Fibroblast of skin of left biceps (primary cell): ENCODE data around the gene HBA2.
"Not testable (repeated sequence)": the region's sequence is repeated elsewhere in the genome, so short reads cannot be mapped to it uniquely, and the experiment has no call there.

Experiments
- DNase-seq, 2 experiments: peaks; one replicate each; pipeline ENCODE4 v3.0.0-alpha.2; 2013; ENCODE audit warnings: low read depth in 2 of 2

Gene HBA2

DNA sequence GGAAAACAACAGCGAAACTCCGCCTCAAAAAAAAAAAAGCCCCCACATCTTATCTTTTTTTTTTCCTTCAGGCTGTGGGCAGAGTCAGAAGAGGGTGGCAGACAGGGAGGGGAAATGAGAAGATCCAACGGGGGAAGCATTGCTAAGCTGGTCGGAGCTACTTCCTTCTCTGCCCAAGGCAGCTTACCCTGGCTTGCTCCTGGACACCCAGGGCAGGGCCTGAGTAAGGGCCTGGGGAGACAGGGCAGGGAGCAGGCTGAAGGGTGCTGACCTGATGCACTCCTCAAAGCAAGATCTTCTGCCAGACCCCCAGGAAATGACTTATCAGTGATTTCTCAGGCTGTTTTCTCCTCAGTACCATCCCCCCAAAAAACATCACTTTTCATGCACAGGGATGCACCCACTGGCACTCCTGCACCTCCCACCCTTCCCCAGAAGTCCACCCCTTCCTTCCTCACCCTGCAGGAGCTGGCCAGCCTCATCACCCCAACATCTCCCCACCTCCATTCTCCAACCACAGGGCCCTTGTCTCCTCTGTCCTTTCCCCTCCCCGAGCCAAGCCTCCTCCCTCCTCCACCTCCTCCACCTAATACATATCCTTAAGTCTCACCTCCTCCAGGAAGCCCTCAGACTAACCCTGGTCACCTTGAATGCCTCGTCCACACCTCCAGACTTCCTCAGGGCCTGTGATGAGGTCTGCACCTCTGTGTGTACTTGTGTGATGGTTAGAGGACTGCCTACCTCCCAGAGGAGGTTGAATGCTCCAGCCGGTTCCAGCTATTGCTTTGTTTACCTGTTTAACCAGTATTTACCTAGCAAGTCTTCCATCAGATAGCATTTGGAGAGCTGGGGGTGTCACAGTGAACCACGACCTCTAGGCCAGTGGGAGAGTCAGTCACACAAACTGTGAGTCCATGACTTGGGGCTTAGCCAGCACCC is 2.6 kb downstream of the HBA2 start:
- no peak for DNase-seq

DNA sequence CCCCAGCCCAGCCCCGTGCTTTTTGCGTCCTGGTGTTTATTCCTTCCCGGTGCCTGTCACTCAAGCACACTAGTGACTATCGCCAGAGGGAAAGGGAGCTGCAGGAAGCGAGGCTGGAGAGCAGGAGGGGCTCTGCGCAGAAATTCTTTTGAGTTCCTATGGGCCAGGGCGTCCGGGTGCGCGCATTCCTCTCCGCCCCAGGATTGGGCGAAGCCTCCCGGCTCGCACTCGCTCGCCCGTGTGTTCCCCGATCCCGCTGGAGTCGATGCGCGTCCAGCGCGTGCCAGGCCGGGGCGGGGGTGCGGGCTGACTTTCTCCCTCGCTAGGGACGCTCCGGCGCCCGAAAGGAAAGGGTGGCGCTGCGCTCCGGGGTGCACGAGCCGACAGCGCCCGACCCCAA is 3.3 kb downstream of the HBA2 start:
- not testable (repeated sequence) for DNase-seq

DNA sequence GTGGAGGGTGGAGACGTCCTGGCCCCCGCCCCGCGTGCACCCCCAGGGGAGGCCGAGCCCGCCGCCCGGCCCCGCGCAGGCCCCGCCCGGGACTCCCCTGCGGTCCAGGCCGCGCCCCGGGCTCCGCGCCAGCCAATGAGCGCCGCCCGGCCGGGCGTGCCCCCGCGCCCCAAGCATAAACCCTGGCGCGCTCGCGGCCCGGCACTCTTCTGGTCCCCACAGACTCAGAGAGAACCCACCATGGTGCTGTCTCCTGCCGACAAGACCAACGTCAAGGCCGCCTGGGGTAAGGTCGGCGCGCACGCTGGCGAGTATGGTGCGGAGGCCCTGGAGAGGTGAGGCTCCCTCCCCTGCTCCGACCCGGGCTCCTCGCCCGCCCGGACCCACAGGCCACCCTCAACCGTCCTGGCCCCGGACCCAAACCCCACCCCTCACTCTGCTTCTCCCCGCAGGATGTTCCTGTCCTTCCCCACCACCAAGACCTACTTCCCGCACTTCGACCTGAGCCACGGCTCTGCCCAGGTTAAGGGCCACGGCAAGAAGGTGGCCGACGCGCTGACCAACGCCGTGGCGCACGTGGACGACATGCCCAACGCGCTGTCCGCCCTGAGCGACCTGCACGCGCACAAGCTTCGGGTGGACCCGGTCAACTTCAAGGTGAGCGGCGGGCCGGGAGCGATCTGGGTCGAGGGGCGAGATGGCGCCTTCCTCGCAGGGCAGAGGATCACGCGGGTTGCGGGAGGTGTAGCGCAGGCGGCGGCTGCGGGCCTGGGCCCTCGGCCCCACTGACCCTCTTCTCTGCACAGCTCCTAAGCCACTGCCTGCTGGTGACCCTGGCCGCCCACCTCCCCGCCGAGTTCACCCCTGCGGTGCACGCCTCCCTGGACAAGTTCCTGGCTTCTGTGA is 4.1 kb downstream of the HBA2 start, which contains the start of gene HBA1:
TSS of gene HBA1 (plus strand) at position 204 of the 906 bp plus-strand sequence. CDS start at position 241, 37 bp downstream.
- not testable (repeated sequence) for DNase-seq

DNA sequence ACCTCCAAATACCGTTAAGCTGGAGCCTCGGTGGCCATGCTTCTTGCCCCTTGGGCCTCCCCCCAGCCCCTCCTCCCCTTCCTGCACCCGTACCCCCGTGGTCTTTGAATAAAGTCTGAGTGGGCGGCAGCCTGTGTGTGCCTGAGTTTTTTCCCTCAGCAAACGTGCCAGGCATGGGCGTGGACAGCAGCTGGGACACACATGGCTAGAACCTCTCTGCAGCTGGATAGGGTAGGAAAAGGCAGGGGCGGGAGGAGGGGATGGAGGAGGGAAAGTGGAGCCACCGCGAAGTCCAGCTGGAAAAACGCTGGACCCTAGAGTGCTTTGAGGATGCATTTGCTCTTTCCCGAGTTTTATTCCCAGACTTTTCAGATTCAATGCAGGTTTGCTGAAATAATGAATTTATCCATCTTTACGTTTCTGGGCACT is 4.7 kb downstream of the HBA2 start:
- DNase-seq: no peak

DNA sequence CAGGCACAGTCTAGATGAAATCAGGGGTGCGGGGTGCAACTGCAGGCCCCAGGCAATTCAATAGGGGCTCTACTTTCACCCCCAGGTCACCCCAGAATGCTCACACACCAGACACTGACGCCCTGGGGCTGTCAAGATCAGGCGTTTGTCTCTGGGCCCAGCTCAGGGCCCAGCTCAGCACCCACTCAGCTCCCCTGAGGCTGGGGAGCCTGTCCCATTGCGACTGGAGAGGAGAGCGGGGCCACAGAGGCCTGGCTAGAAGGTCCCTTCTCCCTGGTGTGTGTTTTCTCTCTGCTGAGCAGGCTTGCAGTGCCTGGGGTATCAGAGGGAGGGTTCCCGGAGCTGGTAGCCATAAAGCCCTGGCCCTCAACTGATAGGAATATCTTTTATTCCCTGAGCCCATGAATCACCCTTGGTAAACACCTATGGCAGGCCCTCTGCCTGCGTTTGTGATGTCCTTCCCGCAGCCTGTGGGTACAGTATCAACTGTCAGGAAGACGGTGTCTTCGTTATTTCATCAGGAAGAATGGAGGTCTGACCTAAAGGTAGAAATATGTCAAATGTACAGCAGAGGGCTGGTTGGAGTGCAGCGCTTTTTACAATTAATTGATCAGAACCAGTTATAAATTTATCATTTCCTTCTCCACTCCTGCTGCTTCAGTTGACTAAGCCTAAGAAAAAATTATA is 5.4 kb downstream of the HBA2 start:
- DNase-seq: no peak

DNA sequence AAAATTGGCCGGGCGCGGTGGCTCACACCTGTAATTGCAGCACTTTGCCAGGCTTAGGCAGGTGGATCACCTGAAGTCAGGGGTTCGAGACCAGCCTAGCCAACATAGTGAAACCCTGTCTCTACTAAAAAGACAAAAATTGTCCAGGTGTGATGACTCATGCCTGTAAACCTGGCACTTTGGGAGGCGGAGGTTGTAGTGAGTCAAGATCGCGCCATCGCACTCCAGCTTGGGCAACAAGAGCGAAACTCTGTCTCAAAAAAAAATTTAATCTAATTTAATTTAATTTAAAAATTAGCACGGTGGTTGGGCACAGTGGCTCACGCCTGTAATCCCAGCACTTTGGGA is 6.0 kb downstream of the HBA2 start:
- no peak for DNase-seq

GRCh38 chr16:179211-180092 is 6.8 kb downstream of the HBA2 start:
- no peak for DNase-seq

GRCh38 chr16:180101-180675 is 7.5 kb downstream of the HBA2 start, which contains the start of gene HBQ1:
Gene HBQ1, plus strand, starts transcription at chr16:180459. Its CDS starts 28 bp downstream, at chr16:180487.
- DNase-seq: no peak

DNA sequence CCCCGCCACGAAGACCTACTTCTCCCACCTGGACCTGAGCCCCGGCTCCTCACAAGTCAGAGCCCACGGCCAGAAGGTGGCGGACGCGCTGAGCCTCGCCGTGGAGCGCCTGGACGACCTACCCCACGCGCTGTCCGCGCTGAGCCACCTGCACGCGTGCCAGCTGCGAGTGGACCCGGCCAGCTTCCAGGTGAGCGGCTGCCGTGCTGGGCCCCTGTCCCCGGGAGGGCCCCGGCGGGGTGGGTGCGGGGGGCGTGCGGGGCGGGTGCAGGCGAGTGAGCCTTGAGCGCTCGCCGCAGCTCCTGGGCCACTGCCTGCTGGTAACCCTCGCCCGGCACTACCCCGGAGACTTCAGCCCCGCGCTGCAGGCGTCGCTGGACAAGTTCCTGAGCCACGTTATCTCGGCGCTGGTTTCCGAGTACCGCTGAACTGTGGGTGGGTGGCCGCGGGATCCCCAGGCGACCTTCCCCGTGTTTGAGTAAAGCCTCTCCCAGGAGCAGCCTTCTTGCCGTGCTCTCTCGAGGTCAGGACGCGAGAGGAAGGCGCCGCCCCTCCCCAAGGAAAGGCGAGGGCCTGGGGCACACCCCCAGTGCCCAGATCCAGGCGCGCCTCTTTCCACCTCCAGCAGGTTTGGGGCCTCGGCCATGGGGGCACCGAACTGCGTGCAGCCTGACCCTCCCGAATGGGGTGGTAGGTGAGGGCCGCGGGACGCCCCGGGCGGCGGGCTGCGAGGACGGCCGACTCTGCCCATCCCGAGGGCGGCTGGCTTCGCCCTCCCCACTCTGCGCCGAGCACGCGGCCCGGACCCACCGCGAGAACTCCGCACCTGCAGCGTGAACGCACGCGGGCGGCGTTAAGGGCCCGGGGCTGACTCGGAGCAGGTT is 8.2 kb downstream of the HBA2 start:
- DNase-seq: no peak

DNA sequence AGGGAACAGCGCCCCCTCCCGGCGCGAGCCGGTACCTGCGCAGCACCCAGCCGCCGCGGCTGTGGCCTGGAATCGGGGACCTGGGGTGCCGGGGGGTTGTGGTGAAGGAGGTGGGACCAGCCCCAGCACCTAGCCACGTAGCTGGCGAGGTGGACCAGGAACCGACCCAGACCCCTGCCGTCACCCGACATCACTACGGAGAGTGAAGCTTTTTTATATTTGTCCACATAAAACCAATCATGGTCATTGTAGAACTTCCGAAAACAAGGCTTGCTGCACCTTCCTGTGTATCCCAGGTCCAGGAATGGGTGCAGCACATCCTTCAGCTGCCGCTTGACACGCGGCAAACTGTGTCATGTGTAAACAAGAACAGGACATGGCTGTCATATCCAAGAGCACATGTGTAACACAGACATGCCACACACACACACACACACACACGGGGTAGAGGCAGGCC is 8.9 kb downstream of the HBA2 start:
- no peak for DNase-seq

DNA sequence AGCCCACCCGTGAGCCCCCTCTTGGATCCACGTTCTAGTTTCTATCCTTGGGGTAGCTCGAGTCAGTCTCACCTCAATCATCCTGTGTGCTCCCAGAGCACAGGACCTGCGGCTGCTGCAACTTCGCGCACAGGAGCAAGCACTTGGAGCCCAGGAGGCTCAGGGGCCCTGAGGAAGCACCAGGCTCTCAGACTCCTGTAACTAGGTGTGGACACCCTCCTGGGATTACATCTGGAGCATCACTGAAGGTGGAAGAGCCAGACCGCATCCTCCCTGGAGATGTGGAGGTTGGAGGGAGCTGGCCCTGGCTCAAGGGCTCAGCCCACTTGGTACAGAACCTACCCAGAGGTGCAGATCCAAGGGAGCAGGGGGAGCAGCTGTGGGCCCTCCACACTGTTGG is 10.3 kb downstream of the HBA2 start:
- DNase-seq: no peak

DNA sequence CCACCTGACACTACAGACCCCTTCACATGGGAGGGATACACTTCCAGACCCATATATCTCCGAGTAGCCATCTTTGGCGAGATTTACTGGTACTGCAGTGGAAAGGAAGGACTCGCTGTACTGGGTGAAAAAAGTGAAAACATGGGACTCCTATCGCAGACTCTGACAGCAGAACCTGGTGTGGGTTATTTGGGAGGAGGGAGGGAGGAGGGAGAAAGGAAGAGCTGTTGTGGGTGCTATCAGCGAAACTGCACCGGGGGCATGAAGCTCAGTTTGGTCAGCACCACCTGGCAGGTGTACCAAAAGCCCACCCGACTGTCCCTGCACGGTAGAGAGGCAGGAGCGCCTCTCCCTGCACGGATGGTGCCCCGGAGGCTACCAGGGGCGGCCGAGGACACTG is 12.5 kb downstream of the HBA2 start:
- no peak for DNase-seq

GRCh38 chr16:185691-186090 is 13.0 kb downstream of the HBA2 start:
- no peak for DNase-seq

DNA sequence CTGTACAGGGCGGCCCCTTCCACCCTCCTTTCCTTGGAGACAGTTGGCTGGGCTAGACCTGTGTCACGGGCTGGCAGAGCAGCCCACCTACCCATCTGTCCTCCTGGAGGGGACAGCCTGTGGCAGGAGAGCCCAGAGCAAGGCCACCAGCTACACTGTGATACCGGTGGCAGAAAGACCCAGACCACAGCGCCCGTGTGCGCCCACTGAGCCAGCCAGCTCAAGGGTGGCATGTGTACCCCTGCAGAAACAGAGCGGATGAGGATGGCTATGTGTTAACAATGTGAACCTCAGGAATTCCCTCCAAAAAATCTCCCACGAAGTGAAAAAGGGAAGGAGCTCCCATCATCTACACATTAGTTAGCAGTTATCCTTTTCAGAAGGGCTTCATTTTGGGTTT is 14.7 kb downstream of the HBA2 start:
- DNase-seq: no peak

DNA sequence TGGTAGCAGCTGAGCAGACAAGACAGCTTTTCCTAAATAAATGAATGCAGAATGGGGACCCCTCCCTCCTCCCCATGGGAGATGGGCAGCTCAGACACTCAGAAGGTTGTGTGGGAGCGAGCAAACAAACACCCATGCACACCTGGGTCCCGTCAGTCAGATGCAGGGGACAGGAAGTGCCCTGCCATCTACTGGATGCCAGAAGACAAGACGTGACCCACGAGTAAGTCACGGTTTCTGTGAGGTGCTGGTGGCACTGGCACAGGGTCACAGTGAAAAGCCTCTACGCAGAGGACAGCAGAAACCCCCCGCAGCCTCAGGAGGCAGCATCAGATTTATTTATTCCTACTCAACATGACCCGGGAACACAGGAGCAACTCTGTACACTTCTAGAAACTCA is 16.0 kb downstream of the HBA2 start:
- no peak for DNase-seq

DNA sequence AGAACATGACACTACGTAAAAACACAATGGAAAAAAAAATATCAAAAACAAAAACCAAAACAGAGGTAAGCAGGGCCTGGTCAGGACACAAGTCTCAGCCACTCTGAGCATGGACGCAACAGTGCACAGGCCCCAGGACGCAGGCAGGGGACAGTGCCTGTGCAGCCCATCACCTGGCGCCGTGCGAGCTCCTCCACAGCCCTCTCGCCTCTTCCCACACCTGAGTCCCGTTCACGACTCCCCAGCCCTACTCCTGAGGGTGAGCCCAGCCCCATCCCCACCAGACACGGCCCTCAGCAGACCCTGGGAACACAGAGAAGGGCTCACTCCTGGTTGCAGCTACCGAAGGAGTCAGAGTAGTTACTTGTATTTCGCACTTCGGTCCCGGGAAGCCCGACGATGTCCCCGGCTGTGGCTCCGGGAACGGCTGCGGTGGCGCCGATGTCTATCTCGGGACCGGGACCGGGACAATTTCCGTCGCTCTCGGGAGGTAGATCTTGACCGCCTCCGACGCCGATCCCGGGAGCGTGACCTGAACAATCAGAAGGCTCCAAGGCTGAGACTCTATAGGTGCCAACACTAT is 17.0 kb downstream of the HBA2 start:
- DNase-seq: no peak

- DNase-seq: no peak
Observed at GRCh38 chr16:191831-192230, 19.2 kb downstream of the HBA2 start.

- no peak for DNase-seq
Observed at GRCh38 chr16:192686-193085, 20.0 kb downstream of the HBA2 start.

GRCh38 chr16:193441-193840 is 20.8 kb downstream of the HBA2 start:
- no peak for DNase-seq
